SK-N-MC (cell line): Measurements from ENCODE around the gene MAPK9.

ENCODE experiments used
- EZH2 ChIP-seq: fragments of 200-600 bp; sonication (generic); IDR thresholded peaks from one replicate; pipeline ENCODE4 v1.6.1; 2017; ENCODE audit warnings: antibody characterized with exemption
- FOXP2 ChIP-seq: optimal IDR thresholded peaks from 2 replicates; pipeline ENCODE3; 2011; ENCODE audit warnings: mild to moderate bottlenecking, moderate library complexity; ENCODE audit not compliant: insufficient read depth; ENCODE audit errors: extremely low read length, control extremely low read depth
- POLR2AphosphoS5 ChIP-seq: IDR thresholded peaks from 2 replicates; pipeline ENCODE4 v1.6.1; 2012; ENCODE audit warnings: mild to moderate bottlenecking, low read depth, low read length, borderline replicate concordance

GRCh38 chr5:180284149-180284548, 7.7 kb downstream of the MAPK9 start:
- TF ChIP-seq POLR2AphosphoS5 (no peak), EZH2 (no peak), FOXP2 (no peak)
